K562 (cell line): ENCODE data around the gene LRP1-AS. TPM values are rescaled to one million over a fixed set of nuclear protein-coding genes. Genes with fewer than 3 reads are reported as not detected.
A peak's percentile ranks its signal among the peaks of the same experiment; 100 is the strongest.

Experiments
- AFF4 ChIP-seq: sonication (generic); formaldehyde crosslinking; IDR thresholded peaks from 2 replicates; pipeline ENCODE4 v1.8.0; 2023; ENCODE audit warnings: mild to moderate bottlenecking, missing genetic modification reagents
- DPF2 ChIP-seq: fragments of 450-650 bp; IDR thresholded peaks from 2 replicates; pipeline ENCODE4 v1.6.1; 2016
- FOSL1 ChIP-seq: fragments of 200-800 bp; sonication (Bioruptor generic); conservative IDR thresholded peaks from 2 replicates; pipeline ENCODE4 v1.6.1; 2016; ENCODE audit warnings: missing genetic modification characterization, missing compliant biosample characterization
- JUNB ChIP-seq: fragments of 450-650 bp; formaldehyde crosslinking; conservative IDR thresholded peaks from 2 replicates; pipeline ENCODE4 v1.4.0; 2020; ENCODE audit warnings: mild to moderate bottlenecking
- MAFK ChIP-seq: IDR thresholded peaks from 2 replicates; pipeline ENCODE4 v1.6.1; 2011; ENCODE audit warnings: low read length, improper control_type of control experiment
- NCOA4 ChIP-seq: fragments of 450-650 bp; IDR thresholded peaks from 2 replicates; pipeline ENCODE4 v1.6.1; 2018; ENCODE audit warnings: mild to moderate bottlenecking; ENCODE audit not compliant: partially characterized antibody
- NFE2 ChIP-seq: IDR thresholded peaks from 2 replicates; pipeline ENCODE4 v1.6.1; 2014; ENCODE audit warnings: antibody characterized with exemption, low read depth
- PATZ1 ChIP-seq: fragments of 250-450 bp; sonication (Bioruptor Pico); IDR thresholded peaks from 2 replicates; pipeline ENCODE4 v1.5.0; 2020; ENCODE audit warnings: mild to moderate bottlenecking, borderline replicate concordance
- PHF8 ChIP-seq: fragments of 200-600 bp; sonication (generic); IDR thresholded peaks from 2 replicates; pipeline ENCODE4 v1.6.1; 2012; ENCODE audit warnings: mixed run types, mild to moderate bottlenecking, inconsistent platforms, low read length, moderate library complexity, borderline replicate concordance
- PHTF2 ChIP-seq: fragments of 250-450 bp; sonication (Bioruptor Pico); IDR thresholded peaks from 2 replicates; pipeline ENCODE4 v1.5.0; 2021; ENCODE audit warnings: mild to moderate bottlenecking
- POLR2B ChIP-seq: fragments of 450-650 bp; IDR thresholded peaks from 2 replicates; pipeline ENCODE4 v1.6.1; 2018; ENCODE audit warnings: low read depth; ENCODE audit not compliant: partially characterized antibody
- POLR2H ChIP-seq: IDR thresholded peaks from 2 replicates; pipeline ENCODE4 v1.6.1; 2016; ENCODE audit warnings: missing genetic modification characterization, low read depth, mild to moderate bottlenecking, control low read depth, missing compliant biosample characterization, moderate library complexity
- PTBP1 ChIP-seq: fragments of 200-400 bp; formaldehyde crosslinking; IDR thresholded peaks from 2 replicates; pipeline ENCODE4 v1.6.1; 2017; ENCODE audit warnings: low read depth, low read length
- RFX1 ChIP-seq: fragments of 450-650 bp; IDR thresholded peaks from 2 replicates; pipeline ENCODE4 v1.6.1; 2016; ENCODE audit warnings: mild to moderate bottlenecking, moderate library complexity
- TEAD2 ChIP-seq: fragments of 450-650 bp; IDR thresholded peaks from 2 replicates; pipeline ENCODE4 v1.6.1; 2016; ENCODE audit warnings: missing genetic modification characterization, control low read depth, missing compliant biosample characterization
- WHSC1 ChIP-seq: IDR thresholded peaks from one replicate; pipeline ENCODE4 v1.6.1; 2012; ENCODE audit warnings: low read length, control low read depth, inconsistent platforms
- ZBTB1 ChIP-seq: sonication (generic); formaldehyde crosslinking; IDR thresholded peaks from 2 replicates; pipeline ENCODE4 v1.8.1; 2023; ENCODE audit warnings: missing genetic modification reagents, low read depth, mild to moderate bottlenecking, borderline replicate concordance
- ZNF133 ChIP-seq: fragments of 250-450 bp; sonication (Bioruptor Pico); IDR thresholded peaks from 2 replicates; pipeline ENCODE4 v1.4.0; 2020; ENCODE audit warnings: mild to moderate bottlenecking
- ZNF316 ChIP-seq: fragments of 450-650 bp; IDR thresholded peaks from 2 replicates; pipeline ENCODE4 v1.6.1; 2016
- ZNF347 ChIP-seq: fragments of 450-650 bp; formaldehyde crosslinking; IDR thresholded peaks from 2 replicates; pipeline ENCODE4 v1.4.0; 2020; ENCODE audit warnings: low read depth, mild to moderate bottlenecking, moderate library complexity
- polyA plus RNA-seq, 8 experiments: library from polyadenylated mRNA; depleted of rRNA in 4 of 8; stranded (reverse) in 5 of 8; unstranded in 3 of 8; fragments of >200 nt; fragmentation: Nextera tagmentation in 2 of 8; fragmentation: Illumina TruSeq in 1 of 8; extraction: Ambion mirVana in 2 of 8; extraction: Trizol in 1 of 8; gene quantifications; 2 replicates each; pipeline versions ENCODE4 v1.2.1 to v1.2.3, GENCODE V29; 2011 to 2014; ENCODE audit warnings: inconsistent platforms in 1 of 8, missing spikeins in 1 of 8
- total RNA-seq, 7 experiments: library from RNA; depleted of rRNA in 6 of 7; stranded (reverse); fragments of >200 nt in 6 of 7; fragmentation: Illumina TruSeq in 2 of 7; extraction: Trizol in 2 of 7; gene quantifications; 2 replicates each; pipeline versions ENCODE4 v1.2.1 to v1.2.3, GENCODE V29; 2011 to 2021; ENCODE audit warnings: low replicate concordance in 1 of 7
- TF ChIP-seq, protein P1 (sequence below): IDR thresholded peaks from 2 replicates; pipeline ENCODE4 v1.6.1; 2011; ENCODE audit warnings: borderline replicate concordance, low read depth, mild to moderate bottlenecking, moderate library complexity, low read length; ENCODE audit not compliant: insufficient read depth, poor library complexity, severe bottlenecking
- TF ChIP-seq, protein P2 (sequence below): fragments of 450-650 bp; formaldehyde crosslinking; conservative IDR thresholded peaks from 2 replicates; pipeline ENCODE4 v1.4.0; 2022; ENCODE audit warnings: mild to moderate bottlenecking, missing genetic modification characterization

The LRP1-AS gene
- total and polyA plus RNA-seq, 9 of the 15 experiments (the other 6 are each of a cell fraction or from before 2014, with no cell fraction given) = not detected

- TF ChIP-seq, protein P1, sequence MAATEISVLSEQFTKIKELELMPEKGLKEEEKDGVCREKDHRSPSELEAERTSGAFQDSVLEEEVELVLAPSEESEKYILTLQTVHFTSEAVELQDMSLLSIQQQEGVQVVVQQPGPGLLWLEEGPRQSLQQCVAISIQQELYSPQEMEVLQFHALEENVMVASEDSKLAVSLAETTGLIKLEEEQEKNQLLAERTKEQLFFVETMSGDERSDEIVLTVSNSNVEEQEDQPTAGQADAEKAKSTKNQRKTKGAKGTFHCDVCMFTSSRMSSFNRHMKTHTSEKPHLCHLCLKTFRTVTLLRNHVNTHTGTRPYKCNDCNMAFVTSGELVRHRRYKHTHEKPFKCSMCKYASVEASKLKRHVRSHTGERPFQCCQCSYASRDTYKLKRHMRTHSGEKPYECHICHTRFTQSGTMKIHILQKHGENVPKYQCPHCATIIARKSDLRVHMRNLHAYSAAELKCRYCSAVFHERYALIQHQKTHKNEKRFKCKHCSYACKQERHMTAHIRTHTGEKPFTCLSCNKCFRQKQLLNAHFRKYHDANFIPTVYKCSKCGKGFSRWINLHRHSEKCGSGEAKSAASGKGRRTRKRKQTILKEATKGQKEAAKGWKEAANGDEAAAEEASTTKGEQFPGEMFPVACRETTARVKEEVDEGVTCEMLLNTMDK = no peak
- TF ChIP-seq NFE2 (peak; percentile 79), ZBTB1 (CRISPR knock-in tag) (no peak), WHSC1 (no peak), PATZ1 (CRISPR knock-in tag) (no peak), PHTF2 (CRISPR knock-in tag) (no peak), ZNF316 (peak; percentile 82), ZNF133 (CRISPR knock-in tag) (no peak), FOSL1 (tag) (peak; percentile 43; the same call in 1 of the 2 replicates), POLR2B (no peak), AFF4 (CRISPR knock-in tag) (no peak), JUNB (no peak), DPF2 (no peak), RFX1 (no peak), ZNF347 (CRISPR knock-in tag) (no peak), TEAD2 (tag) (no peak), MAFK (peak; percentile 73), PHF8 (no peak), PTBP1 (no peak), NCOA4 (no peak), POLR2H (tag) (no peak)
- TF ChIP-seq, protein P2, sequence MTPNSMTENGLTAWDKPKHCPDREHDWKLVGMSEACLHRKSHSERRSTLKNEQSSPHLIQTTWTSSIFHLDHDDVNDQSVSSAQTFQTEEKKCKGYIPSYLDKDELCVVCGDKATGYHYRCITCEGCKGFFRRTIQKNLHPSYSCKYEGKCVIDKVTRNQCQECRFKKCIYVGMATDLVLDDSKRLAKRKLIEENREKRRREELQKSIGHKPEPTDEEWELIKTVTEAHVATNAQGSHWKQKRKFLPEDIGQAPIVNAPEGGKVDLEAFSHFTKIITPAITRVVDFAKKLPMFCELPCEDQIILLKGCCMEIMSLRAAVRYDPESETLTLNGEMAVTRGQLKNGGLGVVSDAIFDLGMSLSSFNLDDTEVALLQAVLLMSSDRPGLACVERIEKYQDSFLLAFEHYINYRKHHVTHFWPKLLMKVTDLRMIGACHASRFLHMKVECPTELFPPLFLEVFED (CRISPR knock-in tag) = no peak
Observed at GRCh38 chr12:57166971-57167371, 19.6 kb upstream of the LRP1-AS start (continued).
